Esophagus muscularis mucosa (tissue), 4 donors: Measurements from ENCODE around the gene SH3PXD2A. TPM values are rescaled to one million over a fixed set of nuclear protein-coding genes. Genes with fewer than 3 reads are reported as not detected.

ENCODE experiments used
- DNase-seq: peaks from one replicate; pipeline ENCODE4 v3.0.0-alpha.2; 2017; ENCODE audit errors: extremely low spot score
- H3K27ac ChIP-seq, 4 donors: fragments of 200-600 bp; sonication (generic); replicated peaks in 1 of 4; 1 replicate in 3 of 4; 2 replicates in 1 of 4; pipeline ENCODE4 v1.5.1; 2016 to 2019; ENCODE audit warnings: mild to moderate bottlenecking in 1 of 4
- H3K27me3 ChIP-seq, 4 donors: fragments of 200-600 bp; sonication (generic); one replicate each; pipeline versions ENCODE4 v1.5.1 to v1.6.0; 2016 to 2019
- H3K36me3 ChIP-seq, 4 donors: fragments of 200-600 bp; sonication (generic); one replicate each; pipeline ENCODE4 v1.5.1; 2016 to 2019
- H3K4me1 ChIP-seq, 4 donors: fragments of 200-600 bp; sonication (generic); one replicate each; pipeline ENCODE4 v1.5.1; 2016 to 2019
- H3K4me3 ChIP-seq, 4 donors: fragments of 200-600 bp; sonication (generic); 1 replicate in 2 of 4; 2 replicates in 2 of 4; pipeline ENCODE4 v1.5.1; 2016 to 2019; ENCODE audit warnings: mild to moderate bottlenecking in 4 of 4, moderate library complexity in 1 of 4
- H3K9me3 ChIP-seq, 4 donors: fragments of 200-600 bp; sonication (generic); 1 replicate in 3 of 4; 2 replicates in 1 of 4; pipeline ENCODE4 v1.5.1; 2016 to 2019
- CTCF ChIP-seq, 3 experiments: fragments of 200-600 bp in 2 of 3; fragments of 450-650 bp in 1 of 3; sonication (generic) in 2 of 3; IDR thresholded peaks; one replicate each; pipeline ENCODE4 v1.5.1; 2017 to 2019; ENCODE audit warnings: antibody characterized with exemption in 3 of 3, mild to moderate bottlenecking in 2 of 3, moderate library complexity in 1 of 3
- EP300 ChIP-seq: sonication (generic); formaldehyde crosslinking; IDR thresholded peaks from one replicate; pipeline ENCODE4 v1.6.1; 2017; ENCODE audit warnings: antibody characterized with exemption
- POLR2A ChIP-seq: fragments of 450-650 bp; IDR thresholded peaks from one replicate; pipeline ENCODE4 v1.6.1; 2017; ENCODE audit warnings: antibody characterized with exemption, moderate library complexity, mild to moderate bottlenecking, low read depth
- POLR2AphosphoS5 ChIP-seq, 2 donors: sonication (generic); formaldehyde crosslinking; IDR thresholded peaks; one replicate each; pipeline ENCODE4 v1.6.1; 2017; ENCODE audit warnings: antibody characterized with exemption in 2 of 2
- WGBS: methylation state at CpG from one replicate; pipeline ENCODE4 v1.1.5; 2018; 5-methylcytosine and 5-hydroxymethylcytosine counted together
- intact Hi-C: fragments of 100-400 bp; cut with DNase I; formaldehyde crosslinking; loops from one replicate; pipeline ENCODE4 v1.15.1; 2023
- total RNA-seq, 4 donors: library from RNA; depleted of rRNA; stranded (reverse); fragments of >200 nt; gene quantifications; one replicate each; pipeline versions ENCODE4 v1.1.0 to v1.2.1, GENCODE V29; 2016

The SH3PXD2A gene
- total RNA-seq, 4 donors from 2014 or later: 30.5 to 69.3 (median 40.0) TPM

DNA sequence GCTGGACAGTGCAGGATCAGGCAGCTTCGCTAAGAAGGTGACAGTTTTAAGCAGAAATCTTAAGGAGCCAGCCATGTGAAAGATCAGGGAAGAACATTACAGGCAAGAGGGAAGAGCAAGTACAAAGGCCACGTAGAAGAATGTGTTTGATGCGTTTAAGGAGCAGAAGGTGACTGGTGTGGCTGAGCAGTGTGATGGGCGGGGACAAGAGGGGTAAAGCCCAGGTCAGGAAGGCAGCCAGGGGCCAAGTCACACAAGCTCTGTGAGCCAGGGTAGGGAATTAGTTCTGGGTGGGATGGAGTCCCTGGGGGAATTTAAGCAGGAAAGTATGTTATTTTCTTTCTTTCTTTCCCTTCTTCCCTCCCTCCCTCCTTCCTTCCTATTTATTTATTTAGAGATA is 166.9 kb downstream of the SH3PXD2A start:
- TF ChIP-seq POLR2AphosphoS5 (IDR thresholded peaks at IDR 0.05) (no peak), POLR2A (no peak), EP300 (no peak)
- Histone ChIP-seq H3K27ac (no peak overlapping the region), H3K4me1 (peaks cover 10 to 43% (median 26%) of the 10 kb centered on the region in 4 donors), H3K9me3 (no peaks in the 10 kb centered on the region), H3K4me3 (no peak overlapping the region), H3K36me3 (no peaks in the 10 kb centered on the region), H3K27me3 (peaks cover 0 to 14% (median 0%) of the 10 kb centered on the region in 4 donors)
- no peak for DNase-seq
- 75% methylated on average over 4 of the region's 4 CpGs for WGBS
- intact Hi-C loops: no loop called here

DNA sequence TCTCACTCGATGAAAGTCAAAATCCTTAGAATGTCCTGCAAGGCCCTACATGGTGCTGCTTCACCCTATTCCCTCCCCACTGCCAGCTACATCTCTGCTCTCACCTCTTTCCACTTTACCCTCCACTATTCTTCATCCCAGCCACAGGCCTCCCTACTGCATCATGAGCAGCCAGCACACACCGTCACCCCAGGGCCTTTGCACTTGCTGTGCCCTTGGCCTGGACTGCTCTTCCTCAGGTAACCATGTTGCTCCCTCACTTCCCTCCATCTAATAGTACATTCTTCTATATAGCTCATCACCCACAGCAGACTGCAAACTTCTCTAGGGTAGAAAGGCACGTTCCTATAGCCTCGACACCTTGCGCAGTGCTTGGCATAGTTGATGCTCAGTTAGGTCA is 167.7 kb downstream of the SH3PXD2A start:
- 97% methylated on average over 5 of the region's 5 CpGs for WGBS
- TF ChIP-seq CTCF (IDR thresholded peaks at IDR 0.05): no peak
- no peak for TF ChIP-seq POLR2AphosphoS5 (IDR thresholded peaks at IDR 0.05)
- no peak for TF ChIP-seq EP300
- no peaks in the 10 kb centered on the region for H3K36me3 ChIP-seq
- peaks cover 6 to 36% (median 20%) of the 10 kb centered on the region in 4 donors for H3K4me1 ChIP-seq
- intact Hi-C loops: loop anchor here (2.0 kb wide), 1 partner anchor 89 kb away; no protein-coding TSS in a partner anchor
- no peaks in the 10 kb centered on the region for H3K9me3 ChIP-seq
- H3K4me3 ChIP-seq: no peak overlapping the region
- peaks cover 0 to 9% (median 0%) of the 10 kb centered on the region in 4 donors for H3K27me3 ChIP-seq
- DNase-seq: no peak
- H3K27ac ChIP-seq: no peak overlapping the region

GRCh38 chr10:103687172-103687571 is 168.2 kb downstream of the SH3PXD2A start:
- no peak for DNase-seq
- Histone ChIP-seq H3K9me3 (no peaks in the 10 kb centered on the region), H3K27ac (peak overlapping the region in 1 of 4 donors; percentile 39), H3K27me3 (peaks cover 0 to 4% (median 0%) of the 10 kb centered on the region in 4 donors), H3K36me3 (no peaks in the 10 kb centered on the region), H3K4me1 (peaks cover 3 to 31% (median 15%) of the 10 kb centered on the region in 4 donors), H3K4me3 (no peak overlapping the region)
- 80% methylated on average over 4 of the region's 6 CpGs for WGBS
- intact Hi-C loops: loop anchor here (2.0 kb wide), 1 partner anchor 88 kb away; no protein-coding TSS in a partner anchor
- TF ChIP-seq CTCF (IDR thresholded peaks at IDR 0.05) (no peak), EP300 (no peak), POLR2AphosphoS5 (IDR thresholded peaks at IDR 0.05) (no peak), POLR2A (no peak)

DNA sequence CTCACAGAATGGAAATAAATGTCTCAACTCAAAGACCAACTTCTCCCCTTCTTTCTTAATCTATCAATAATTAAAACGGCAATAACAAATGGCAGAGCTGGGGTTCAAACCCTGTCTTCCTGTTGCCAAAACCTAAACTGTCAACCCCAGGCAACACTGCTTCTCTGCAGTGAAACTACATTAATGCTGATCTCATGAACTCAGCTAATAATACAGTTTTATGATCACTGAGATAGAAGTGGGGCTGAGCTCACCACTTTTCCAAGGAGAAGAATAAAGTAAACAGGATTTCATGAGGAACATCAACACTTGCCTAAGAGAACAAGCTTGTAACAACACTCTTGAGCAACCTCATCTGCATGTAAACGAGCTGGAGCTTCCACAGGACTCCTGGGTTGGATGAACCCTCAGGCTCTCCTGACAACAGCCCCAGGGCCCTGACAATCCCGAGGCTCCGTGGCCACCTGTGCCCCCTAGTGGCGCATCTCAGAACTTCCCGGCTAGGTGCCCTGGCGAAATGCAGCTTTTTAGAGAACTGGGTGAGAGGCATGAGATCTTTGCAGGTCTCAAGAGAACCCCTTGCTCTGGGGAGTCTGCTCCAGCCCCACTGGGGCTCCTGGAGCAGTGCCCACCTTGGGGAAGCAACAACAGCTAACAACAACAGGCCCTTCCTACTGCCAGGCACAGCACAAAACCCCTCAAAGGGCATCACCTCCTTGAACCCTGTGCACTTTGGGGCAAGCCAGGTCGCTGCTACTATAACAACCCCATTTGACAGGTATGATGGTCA is 169.3 kb downstream of the SH3PXD2A start:
- TF ChIP-seq CTCF (IDR thresholded peaks at IDR 0.05) (peak in 2 of 3 experiments; percentile 96 to 98), EP300 (no peak), POLR2AphosphoS5 (IDR thresholded peaks at IDR 0.05) (peak; percentile 9 to 62)
- intact Hi-C loops: loop anchor here (2.0 kb wide), 1 partner anchor 87 kb away; no protein-coding TSS in a partner anchor
- Histone ChIP-seq H3K27me3 (no peaks in the 10 kb centered on the region), H3K36me3 (no peaks in the 10 kb centered on the region), H3K4me3 (no peak overlapping the region), H3K9me3 (no peaks in the 10 kb centered on the region), H3K4me1 (peaks cover 3 to 33% (median 10%) of the 10 kb centered on the region in 4 donors), H3K27ac (peak overlapping the region in 3 of 4 donors; percentile 32 to 59 (median 49))
- whole genome bisulfite sequencing: 24% methylated on average over 8 of the region's 8 CpGs
- peak; percentile 97 for DNase-seq

GRCh38 chr10:103683851-103684250 is 171.5 kb downstream of the SH3PXD2A start:
- no peaks in the 10 kb centered on the region for H3K27me3 ChIP-seq
- H3K9me3 ChIP-seq: no peaks in the 10 kb centered on the region
- no peak for DNase-seq
- no peak overlapping the region for H3K27ac ChIP-seq
- H3K4me1 ChIP-seq: peaks cover 12 to 48% (median 26%) of the 10 kb centered on the region in 4 donors
- 85% methylated on average over 4 of the region's 4 CpGs for WGBS
- TF ChIP-seq POLR2AphosphoS5 (IDR thresholded peaks at IDR 0.05) (no peak), CTCF (IDR thresholded peaks at IDR 0.05) (no peak), POLR2A (no peak), EP300 (no peak)
- H3K4me3 ChIP-seq: no peak overlapping the region
- intact Hi-C loops: no loop called here
- no peaks in the 10 kb centered on the region for H3K36me3 ChIP-seq
